ENCODE measurements around the gene TIMM13. TPM values are rescaled to one million over a fixed set of nuclear protein-coding genes. Genes with fewer than 3 reads are reported as not detected.
"Not testable (repeated sequence)": the region's sequence is repeated elsewhere in the genome, so short reads cannot be mapped to it uniquely, and the experiment has no call there.

TIMM13 gene
- total RNA-seq, 1 donor from 2014 or later: 132 TPM

DNA sequence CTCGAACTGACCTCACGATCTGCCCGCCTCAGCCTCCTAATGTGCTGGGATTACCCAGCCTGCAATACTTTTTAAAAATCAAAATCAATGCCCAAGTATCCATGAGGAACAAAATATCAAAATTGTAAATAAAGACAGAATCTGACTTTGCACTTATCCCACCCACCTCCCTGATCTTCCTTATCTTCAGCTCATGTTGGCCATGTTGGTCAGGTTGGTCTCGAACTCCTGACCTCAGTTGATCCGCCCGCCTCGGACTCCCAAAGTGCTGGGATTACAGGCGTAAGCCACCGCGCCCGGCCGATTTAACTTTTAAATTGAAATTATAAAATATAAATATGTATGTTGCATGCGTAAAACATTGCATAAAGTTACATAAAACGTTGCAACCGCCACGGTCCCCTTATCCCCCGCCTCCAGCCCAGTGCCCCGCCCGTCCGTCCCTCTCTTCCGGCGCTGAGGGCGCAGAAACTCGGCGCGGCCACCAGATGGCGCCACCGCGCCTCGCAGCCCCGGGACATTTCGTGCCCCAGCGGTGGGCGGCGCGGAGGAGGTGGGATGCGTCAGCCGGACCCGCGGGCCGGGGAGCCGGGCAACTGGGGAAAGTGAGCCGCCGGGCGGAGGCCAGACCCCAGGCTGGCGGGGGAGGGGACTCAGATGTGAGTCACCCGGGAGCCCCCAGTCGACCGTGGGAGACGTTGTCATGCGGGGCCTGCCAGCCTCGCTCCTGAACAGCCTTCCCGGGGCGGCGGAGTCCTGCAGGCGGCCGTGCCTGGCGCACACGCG lies 47.0 kb upstream of the TIMM13 start:
- H3K27me3 Mint-ChIP-seq: peaks cover 25% of the 10 kb centered on the region
- H3K4me1 Mint-ChIP-seq (ENCODE audit: unreplicated experiment): peaks cover 16% of the 10 kb centered on the region
- no peaks in the 10 kb centered on the region for H3K36me3 Mint-ChIP-seq
- TF ChIP-seq, protein P1, sequence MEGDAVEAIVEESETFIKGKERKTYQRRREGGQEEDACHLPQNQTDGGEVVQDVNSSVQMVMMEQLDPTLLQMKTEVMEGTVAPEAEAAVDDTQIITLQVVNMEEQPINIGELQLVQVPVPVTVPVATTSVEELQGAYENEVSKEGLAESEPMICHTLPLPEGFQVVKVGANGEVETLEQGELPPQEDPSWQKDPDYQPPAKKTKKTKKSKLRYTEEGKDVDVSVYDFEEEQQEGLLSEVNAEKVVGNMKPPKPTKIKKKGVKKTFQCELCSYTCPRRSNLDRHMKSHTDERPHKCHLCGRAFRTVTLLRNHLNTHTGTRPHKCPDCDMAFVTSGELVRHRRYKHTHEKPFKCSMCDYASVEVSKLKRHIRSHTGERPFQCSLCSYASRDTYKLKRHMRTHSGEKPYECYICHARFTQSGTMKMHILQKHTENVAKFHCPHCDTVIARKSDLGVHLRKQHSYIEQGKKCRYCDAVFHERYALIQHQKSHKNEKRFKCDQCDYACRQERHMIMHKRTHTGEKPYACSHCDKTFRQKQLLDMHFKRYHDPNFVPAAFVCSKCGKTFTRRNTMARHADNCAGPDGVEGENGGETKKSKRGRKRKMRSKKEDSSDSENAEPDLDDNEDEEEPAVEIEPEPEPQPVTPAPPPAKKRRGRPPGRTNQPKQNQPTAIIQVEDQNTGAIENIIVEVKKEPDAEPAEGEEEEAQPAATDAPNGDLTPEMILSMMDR (conservative IDR thresholded peaks at IDR 0.05): peak; percentile 100
- peak; percentile 91 for DNase-seq (ENCODE audit: extremely low spot score, unreplicated experiment)
- peak overlapping the region; percentile 69 for H3K27ac Mint-ChIP-seq
- H3K4me3 Mint-ChIP-seq: peak overlapping the region; percentile 82
- H3K9me3 Mint-ChIP-seq: no peaks in the 10 kb centered on the region

DNA sequence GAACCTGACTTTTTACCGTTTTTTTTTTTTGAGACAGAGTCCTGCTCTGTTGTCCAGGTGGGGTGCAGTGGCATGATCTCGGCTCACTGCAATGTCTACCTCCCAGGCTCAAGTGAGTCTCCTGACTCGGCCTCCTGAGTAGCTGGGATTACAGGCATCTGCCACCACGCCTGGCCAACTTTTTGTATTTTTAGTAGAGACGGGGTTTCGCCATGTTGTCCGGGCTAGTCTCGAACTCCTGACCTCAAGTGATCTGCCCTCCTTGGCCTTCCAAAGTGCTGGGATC lies 42.5 kb upstream of the TIMM13 start:
- not testable (repeated sequence) for H3K36me3 Mint-ChIP-seq; DNase-seq (ENCODE audit: extremely low spot score, unreplicated experiment); H3K27me3 Mint-ChIP-seq; H3K4me3 Mint-ChIP-seq; H3K27ac Mint-ChIP-seq; H3K4me1 Mint-ChIP-seq (ENCODE audit: unreplicated experiment); H3K9me3 Mint-ChIP-seq

DNA sequence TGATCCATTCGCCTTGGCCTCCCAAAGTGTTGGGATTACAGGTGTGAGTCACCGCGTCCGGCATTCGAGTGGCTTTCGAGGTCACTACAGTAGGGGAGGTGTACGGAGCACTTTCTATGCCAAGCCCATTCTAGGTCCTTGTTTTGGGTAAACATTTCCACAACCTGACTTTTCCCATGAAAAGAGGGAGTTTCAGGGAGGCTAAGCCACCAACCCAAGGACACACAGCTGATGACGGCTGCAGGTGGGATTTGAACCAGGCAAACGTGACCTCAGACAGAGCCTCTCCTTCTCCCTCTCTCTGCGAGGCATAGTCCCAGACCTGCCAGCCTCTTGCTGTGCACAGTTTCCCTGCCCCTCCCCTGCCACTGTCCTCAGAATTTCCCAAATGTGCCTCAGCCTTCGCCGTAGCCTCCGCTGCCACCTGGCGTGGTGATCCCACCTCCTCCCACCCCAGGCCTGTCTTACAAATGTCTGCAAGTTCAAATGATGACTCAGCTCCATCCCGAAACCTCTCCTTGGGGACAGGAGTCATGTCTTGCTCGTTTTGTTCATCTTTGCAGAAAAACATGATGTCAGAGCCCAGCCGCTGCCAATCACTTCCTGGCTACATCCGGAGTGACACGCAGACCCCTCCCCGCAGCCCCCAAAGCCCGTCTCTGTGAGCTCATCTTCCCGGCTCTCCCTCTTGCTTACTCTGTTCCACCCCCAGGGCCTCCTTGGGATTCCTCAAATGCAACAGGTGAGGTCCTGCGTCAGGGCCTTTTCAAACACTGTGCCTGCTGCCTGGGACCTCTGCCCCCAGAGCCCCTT lies 41.9 kb upstream of the TIMM13 start:
- H3K4me1 Mint-ChIP-seq (ENCODE audit: unreplicated experiment): peaks cover 5% of the 10 kb centered on the region
- no peak overlapping the region for H3K4me3 Mint-ChIP-seq
- H3K27ac Mint-ChIP-seq: peak overlapping the region; percentile 67
- H3K27me3 Mint-ChIP-seq: no peaks in the 10 kb centered on the region
- H3K36me3 Mint-ChIP-seq: no peaks in the 10 kb centered on the region
- no peaks in the 10 kb centered on the region for H3K9me3 Mint-ChIP-seq
- TF ChIP-seq, protein P1 (conservative IDR thresholded peaks at IDR 0.05): no peak
- DNase-seq (ENCODE audit: extremely low spot score, unreplicated experiment): no peak

DNA sequence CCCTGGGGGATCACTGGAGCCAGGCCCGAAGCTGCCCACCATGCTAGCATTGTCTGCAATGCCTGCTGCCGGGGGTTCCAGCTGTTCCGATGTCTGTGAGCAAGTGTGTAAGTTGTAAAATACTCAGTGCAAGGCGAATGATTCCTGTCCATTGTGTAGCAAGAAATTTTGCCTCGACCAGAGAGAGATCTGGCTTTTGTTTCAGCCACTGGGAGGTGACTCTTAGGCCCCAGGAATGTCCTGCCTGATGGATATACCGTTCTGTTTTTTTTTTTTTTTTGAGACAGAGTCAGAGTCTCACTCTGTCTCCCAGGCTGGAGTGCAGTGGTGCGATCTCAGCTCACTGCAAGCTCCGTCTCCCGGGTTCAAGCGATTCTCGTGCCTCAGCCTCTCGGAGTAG lies 41.2 kb upstream of the TIMM13 start:
- Mint-ChIP-seq H3K4me1 (ENCODE audit: unreplicated experiment) (peaks cover 5% of the 10 kb centered on the region), H3K9me3 (no peaks in the 10 kb centered on the region), H3K4me3 (no peak overlapping the region), H3K36me3 (no peaks in the 10 kb centered on the region), H3K27me3 (no peaks in the 10 kb centered on the region), H3K27ac (no peak overlapping the region)
- TF ChIP-seq, protein P1 (conservative IDR thresholded peaks at IDR 0.05): no peak
- no peak for DNase-seq (ENCODE audit: extremely low spot score, unreplicated experiment)

DNA sequence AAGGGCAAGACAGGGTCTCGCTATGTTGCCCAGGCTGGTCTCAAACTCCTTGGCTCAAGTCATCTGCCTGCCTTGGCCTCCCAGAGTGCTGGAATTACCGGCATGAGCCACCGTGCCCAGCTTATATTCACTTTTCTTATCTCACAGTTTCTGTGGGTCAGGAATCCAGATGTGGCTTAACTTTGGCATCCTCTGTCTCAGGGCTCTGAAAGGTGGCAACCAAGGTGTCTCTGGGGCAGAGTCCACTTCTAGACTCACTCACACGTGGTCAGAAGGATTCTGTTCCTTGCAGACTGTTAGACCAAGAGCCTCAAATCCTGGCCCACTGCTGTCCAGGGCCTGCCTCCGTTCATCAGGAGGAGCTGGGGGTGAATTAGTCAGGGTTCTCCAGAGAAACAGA lies 37.0 kb upstream of the TIMM13 start:
- TF ChIP-seq, protein P1 (conservative IDR thresholded peaks at IDR 0.05): no peak
- Mint-ChIP-seq H3K27ac (no peak overlapping the region), H3K4me3 (no peak overlapping the region), H3K27me3 (no peaks in the 10 kb centered on the region), H3K4me1 (ENCODE audit: unreplicated experiment) (peaks cover 11% of the 10 kb centered on the region), H3K36me3 (no peaks in the 10 kb centered on the region), H3K9me3 (no peaks in the 10 kb centered on the region)
- no peak for DNase-seq (ENCODE audit: extremely low spot score, unreplicated experiment)

DNA sequence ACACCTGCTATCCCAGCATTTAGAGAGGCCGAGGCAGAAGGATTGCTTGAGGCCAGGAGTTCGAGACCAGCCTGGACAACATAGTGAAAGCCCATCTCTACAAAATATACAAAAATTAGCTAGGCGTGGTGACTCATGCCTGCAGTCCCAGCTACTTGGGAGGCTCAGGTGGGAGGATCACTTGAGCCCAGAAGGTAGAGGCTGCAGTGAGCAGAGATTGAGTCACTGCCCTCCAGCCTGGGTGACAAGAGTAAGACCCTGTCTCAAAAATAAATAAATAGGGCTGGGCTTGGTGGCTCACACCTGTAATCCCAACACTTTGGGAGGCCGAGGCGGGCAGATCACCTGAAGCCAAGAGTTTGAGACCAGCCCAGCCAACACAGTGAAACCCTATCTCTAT lies 36.3 kb upstream of the TIMM13 start:
- H3K27me3 Mint-ChIP-seq; H3K27ac Mint-ChIP-seq; DNase-seq (ENCODE audit: extremely low spot score, unreplicated experiment); H3K9me3 Mint-ChIP-seq; H3K4me1 Mint-ChIP-seq (ENCODE audit: unreplicated experiment); H3K36me3 Mint-ChIP-seq; H3K4me3 Mint-ChIP-seq: not testable (repeated sequence)
